Calu3 (cell line): ENCODE data around the gene HAND1. TPM values are rescaled to one million over a fixed set of nuclear protein-coding genes. Genes with fewer than 3 reads are reported as not detected.

Experiments used
- BruUV-seq: library from RNA; stranded (reverse); fragments of 400-500 nt; replicated peaks from 2 replicates; lab custom pipeline; 2021; lab: Mats Ljungman, UMichigan
- CTCF ChIA-PET: fragments of 300-600 bp; sonication (Branson Sonifier 250); formaldehyde crosslinking; loops from one replicate; lab custom pipeline; 2022; ENCODE audit warnings: antibody characterized with exemption; lab: Charles Lee
- DNase-seq: peaks from one replicate; pipeline ENCODE4 v3.0.0; 2022
- H3K27ac Mint-ChIP-seq: one replicate; pipeline ENCODE4 v1.8.0; 2022; ENCODE audit warnings: mixed read lengths; ENCODE audit not compliant: unreplicated experiment
- H3K27me3 Mint-ChIP-seq: one replicate; pipeline ENCODE4 v1.8.0; 2022; ENCODE audit warnings: mixed read lengths; ENCODE audit not compliant: unreplicated experiment
- H3K36me3 Mint-ChIP-seq: one replicate; pipeline ENCODE4 v1.8.0; 2022; ENCODE audit warnings: mild to moderate bottlenecking, moderate library complexity, mixed read lengths; ENCODE audit not compliant: insufficient read depth, unreplicated experiment
- H3K4me1 Mint-ChIP-seq: one replicate; pipeline ENCODE4 v1.8.0; 2022; ENCODE audit warnings: mild to moderate bottlenecking, low read depth, mixed read lengths; ENCODE audit not compliant: unreplicated experiment
- H3K4me3 Mint-ChIP-seq: one replicate; pipeline ENCODE4 v1.8.0; 2022; ENCODE audit warnings: mild to moderate bottlenecking, low read depth, moderate library complexity, mixed read lengths; ENCODE audit not compliant: unreplicated experiment
- H3K9me3 Mint-ChIP-seq: one replicate; pipeline ENCODE4 v1.8.0; 2022; ENCODE audit warnings: low read depth, mixed read lengths; ENCODE audit not compliant: unreplicated experiment
- CTCF ChIP-seq: fragments of 200-600 bp; IDR thresholded peaks from one replicate; pipeline ENCODE4 v1.8.0; 2022; ENCODE audit warnings: antibody characterized with exemption; ENCODE audit not compliant: unreplicated experiment
- intact Hi-C: fragments of 100-400 bp; cut with micrococcal nuclease; formaldehyde crosslinking; loops from one replicate; pipeline ENCODE4 v1.10.0; 2022; ENCODE audit not compliant: unreplicated experiment
- total RNA-seq: library from RNA; stranded (reverse); gene quantifications from 2 replicates; pipeline ENCODE4 v1.2.3, GENCODE V29; 2022

The HAND1 gene
- total RNA-seq, 1 experiment from 2014 or later: not detected

GRCh38 chr5:154511984-154512383 is 34.0 kb upstream of the HAND1 start:
- DNase-seq: no peak
- H3K4me3 Mint-ChIP-seq: no peak overlapping the region
- intact Hi-C loops: no loop called here
- peaks cover 82% of the 10 kb centered on the region for H3K27me3 Mint-ChIP-seq
- CTCF ChIA-PET: no interaction called here
- no peaks in the 10 kb centered on the region for H3K9me3 Mint-ChIP-seq
- peaks cover 4% of the 10 kb centered on the region for H3K36me3 Mint-ChIP-seq
- no peak for TF ChIP-seq CTCF
- BruUV-seq: no TSS peak
- no peak overlapping the region for H3K27ac Mint-ChIP-seq
- H3K4me1 Mint-ChIP-seq: no peaks in the 10 kb centered on the region

- TF ChIP-seq CTCF: no peak
- Mint-ChIP-seq H3K9me3 (no peaks in the 10 kb centered on the region), H3K27me3 (peaks cover 87% of the 10 kb centered on the region), H3K4me1 (no peaks in the 10 kb centered on the region), H3K27ac (no peak overlapping the region), H3K36me3 (peaks cover 4% of the 10 kb centered on the region), H3K4me3 (no peak overlapping the region)
- no peak for DNase-seq
- BruUV-seq: no TSS peak
- intact Hi-C loops: no loop called here
- CTCF ChIA-PET: interaction anchor here (0.8 to 1.2 kb wide), 2 partner anchors 11 to 12 kb away, joined by 4 to 5 read pairs; no protein-coding TSS in a partner anchor
These were observed 31.9 kb upstream of the HAND1 start for GRCh38 chr5:154509784-154510555.

- TF ChIP-seq CTCF: no peak
- BruUV-seq: no TSS peak
- no peak for DNase-seq
- CTCF ChIA-PET: no interaction called here
- H3K36me3 Mint-ChIP-seq: peaks cover 4% of the 10 kb centered on the region
- H3K27ac Mint-ChIP-seq: no peak overlapping the region
- intact Hi-C loops: no loop called here
- H3K4me1 Mint-ChIP-seq: no peaks in the 10 kb centered on the region
- H3K4me3 Mint-ChIP-seq: no peak overlapping the region
- no peaks in the 10 kb centered on the region for H3K9me3 Mint-ChIP-seq
- H3K27me3 Mint-ChIP-seq: peaks cover 80% of the 10 kb centered on the region
These were observed 30.1 kb upstream of the HAND1 start for GRCh38 chr5:154508114-154508513.

- BruUV-seq: no TSS peak
- no peak overlapping the region for H3K4me3 Mint-ChIP-seq
- H3K4me1 Mint-ChIP-seq: no peaks in the 10 kb centered on the region
- TF ChIP-seq CTCF: no peak
- H3K9me3 Mint-ChIP-seq: no peaks in the 10 kb centered on the region
- H3K36me3 Mint-ChIP-seq: peaks cover 4% of the 10 kb centered on the region
- intact Hi-C loops: no loop called here
- CTCF ChIA-PET: interaction anchor here (0.6 kb wide), 1 partner anchor 320 kb away, joined by 3 read pairs; no protein-coding TSS in a partner anchor
- no peak overlapping the region for H3K27ac Mint-ChIP-seq
- peaks cover 91% of the 10 kb centered on the region for H3K27me3 Mint-ChIP-seq
- no peak for DNase-seq
These were observed 28.7 kb upstream of the HAND1 start for GRCh38 chr5:154506716-154507080.
